Testis (tissue), 3 donors: ENCODE results near the gene PRDM15. TPM values are rescaled to one million over a fixed set of nuclear protein-coding genes. Genes with fewer than 3 reads are reported as not detected.

Source experiments
- DNase-seq: peaks from one replicate; pipeline ENCODE4 v3.0.0-alpha.2; 2019
- H3K27ac ChIP-seq, 2 donors: fragments of 200-600 bp; sonication (generic); one replicate each; pipeline ENCODE4 v1.5.1; 2019
- H3K27me3 ChIP-seq: fragments of 200-600 bp; sonication (generic); one replicate; pipeline ENCODE4 v1.5.1; 2019
- H3K36me3 ChIP-seq: fragments of 200-600 bp; sonication (generic); one replicate; pipeline ENCODE4 v1.5.1; 2017; ENCODE audit warnings: low read depth; ENCODE audit errors: missing control alignments
- H3K4me1 ChIP-seq: fragments of 200-600 bp; sonication (generic); one replicate; pipeline ENCODE4 v1.5.1; 2019
- H3K4me3 ChIP-seq, 2 donors: fragments of 200-600 bp; sonication (generic); one replicate each; pipeline ENCODE4 v1.5.1; 2017 to 2019
- H3K9me3 ChIP-seq: fragments of 200-600 bp; sonication (generic); one replicate; pipeline ENCODE4 v1.5.1; 2017
- POLR2A ChIP-seq: fragments of 450-650 bp; IDR thresholded peaks from one replicate; pipeline ENCODE4 v1.6.1; 2017; ENCODE audit warnings: antibody characterized with exemption, mild to moderate bottlenecking, moderate library complexity
- WGBS, 2 donors: methylation state at CpG; one replicate each; pipeline ENCODE4 v1.1.5; 2018; 5-methylcytosine and 5-hydroxymethylcytosine counted together
- intact Hi-C: fragments of 100-400 bp; cut with DNase I; formaldehyde crosslinking; loops from one replicate; pipeline ENCODE4 v1.15.1; 2023; ENCODE audit warnings: low total_unique reads
- polyA plus RNA-seq: library from polyadenylated mRNA; stranded (reverse); fragments of 350-450 nt; fragmentation: Illumina TruSeq; extraction: RNeasy Lipid Tissue Mini Kit (QIAGEN cat#74804); gene quantifications from one replicate; pipeline ENCODE4 v1.2.3, GENCODE V29; 2014; ENCODE audit warnings: low read depth, low replicate concordance; ENCODE audit not compliant: insufficient read depth
- total RNA-seq, 2 donors: library from RNA; depleted of rRNA; stranded (reverse); fragments of >200 nt; gene quantifications; one replicate each; pipeline ENCODE4 v1.2.3, GENCODE V29; 2016
- TF ChIP-seq, protein P1 (sequence below), 3 experiments: fragments of 450-650 bp in 2 of 3; fragments of 200-600 bp in 1 of 3; sonication (generic) in 1 of 3; IDR thresholded peaks; one replicate each; pipeline ENCODE4 v1.5.1; 2016 to 2019; ENCODE audit warnings: antibody characterized with exemption in 3 of 3, mild to moderate bottlenecking in 2 of 3, moderate library complexity in 1 of 3

PRDM15 gene
- total and polyA plus RNA-seq, 3 donors from 2014 or later, result 8.2 to 21.4 (median 18.8) TPM

DNA sequence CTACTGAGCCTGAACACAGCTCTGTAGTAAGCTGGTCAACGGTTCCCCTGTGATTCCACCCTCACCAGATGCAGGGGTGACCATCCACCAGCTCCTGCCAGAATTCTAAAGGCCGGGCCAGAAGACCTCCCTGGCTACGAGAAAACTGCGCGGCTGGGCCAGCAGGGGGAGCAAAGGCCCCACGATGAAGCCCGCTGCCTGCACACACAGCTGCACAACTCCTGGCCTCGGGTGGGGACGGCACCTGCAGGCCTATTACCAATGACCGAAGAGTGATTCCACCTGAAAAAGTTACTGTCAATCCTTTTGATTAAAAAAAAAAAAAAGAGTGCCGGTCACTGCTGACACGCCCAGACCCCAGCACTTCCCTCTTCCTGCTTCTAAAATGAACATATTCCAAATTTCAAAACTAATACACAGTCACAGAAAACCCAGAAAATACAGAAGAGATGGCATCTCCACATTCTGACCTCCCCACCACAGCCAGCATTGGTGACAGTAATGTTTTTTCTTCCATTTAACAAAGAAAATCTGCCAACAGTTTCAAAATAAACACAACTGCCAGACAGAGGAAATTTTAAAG, 62.5 kb downstream of the PRDM15 start:
- DNase-seq, result peak; percentile 67
- intact Hi-C loops, result loop anchor here (5.0 kb wide), 1 partner anchor 306 kb away; no protein-coding TSS in a partner anchor
- no peaks in the 10 kb centered on the region for H3K27me3 ChIP-seq
- H3K9me3 ChIP-seq, result no peaks in the 10 kb centered on the region
- no peaks in the 10 kb centered on the region for H3K4me1 ChIP-seq
- H3K36me3 ChIP-seq, result no peaks in the 10 kb centered on the region
- H3K4me3 ChIP-seq, result no peak overlapping the region
- TF ChIP-seq, protein P1, sequence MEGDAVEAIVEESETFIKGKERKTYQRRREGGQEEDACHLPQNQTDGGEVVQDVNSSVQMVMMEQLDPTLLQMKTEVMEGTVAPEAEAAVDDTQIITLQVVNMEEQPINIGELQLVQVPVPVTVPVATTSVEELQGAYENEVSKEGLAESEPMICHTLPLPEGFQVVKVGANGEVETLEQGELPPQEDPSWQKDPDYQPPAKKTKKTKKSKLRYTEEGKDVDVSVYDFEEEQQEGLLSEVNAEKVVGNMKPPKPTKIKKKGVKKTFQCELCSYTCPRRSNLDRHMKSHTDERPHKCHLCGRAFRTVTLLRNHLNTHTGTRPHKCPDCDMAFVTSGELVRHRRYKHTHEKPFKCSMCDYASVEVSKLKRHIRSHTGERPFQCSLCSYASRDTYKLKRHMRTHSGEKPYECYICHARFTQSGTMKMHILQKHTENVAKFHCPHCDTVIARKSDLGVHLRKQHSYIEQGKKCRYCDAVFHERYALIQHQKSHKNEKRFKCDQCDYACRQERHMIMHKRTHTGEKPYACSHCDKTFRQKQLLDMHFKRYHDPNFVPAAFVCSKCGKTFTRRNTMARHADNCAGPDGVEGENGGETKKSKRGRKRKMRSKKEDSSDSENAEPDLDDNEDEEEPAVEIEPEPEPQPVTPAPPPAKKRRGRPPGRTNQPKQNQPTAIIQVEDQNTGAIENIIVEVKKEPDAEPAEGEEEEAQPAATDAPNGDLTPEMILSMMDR (IDR thresholded peaks at IDR 0.05), result peak; percentile 56 to 76 (median 72)
- TF ChIP-seq POLR2A, result no peak
- H3K27ac ChIP-seq, result no peak overlapping the region
- 25 to 41% methylated on average over 6 to 12 of the region's 12 CpGs for WGBS, 2 donors

DNA sequence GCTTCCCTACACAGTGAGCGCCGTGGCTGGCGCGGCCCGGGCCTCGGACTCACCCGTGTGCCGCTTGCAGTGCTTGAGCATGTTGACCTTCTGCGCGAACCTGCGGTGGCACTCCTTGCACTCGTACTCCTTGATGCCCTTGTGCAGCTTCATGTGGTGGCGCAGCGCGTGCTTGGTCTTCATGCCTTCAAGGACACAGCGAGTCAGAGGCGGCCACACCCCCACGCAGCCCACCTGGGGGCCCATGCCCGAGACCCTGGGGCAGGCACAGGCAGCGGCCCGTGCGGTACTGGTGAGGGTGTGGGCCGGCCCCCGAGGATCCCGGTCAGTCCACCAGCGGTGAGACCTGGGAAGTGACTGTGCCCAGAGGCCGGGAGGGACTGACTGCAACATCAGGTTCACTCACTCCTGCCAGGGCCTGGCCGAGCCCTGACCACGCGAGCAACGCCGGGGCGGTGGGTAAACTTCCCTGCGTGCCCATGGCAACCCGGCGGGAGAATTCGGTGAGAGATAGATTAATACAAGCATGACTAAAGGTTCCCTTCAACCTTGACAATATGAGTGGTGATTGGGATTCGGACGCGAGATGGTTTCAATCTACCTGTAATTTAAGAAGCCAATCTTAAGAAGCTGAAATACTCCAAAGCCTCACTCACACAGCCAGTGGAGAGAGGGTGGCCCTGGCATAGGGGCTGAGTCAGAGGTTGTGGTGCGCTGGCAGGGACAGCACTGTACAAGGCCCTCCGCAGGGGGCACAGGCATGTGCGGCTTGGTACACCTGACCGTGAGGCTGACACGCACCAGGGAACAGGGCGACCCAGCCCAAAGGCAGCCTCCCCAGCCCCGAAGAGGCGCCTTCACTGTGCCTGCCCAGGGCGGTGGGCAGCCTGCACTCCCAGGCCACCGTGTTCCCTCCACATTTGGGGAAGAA, 63.2 kb downstream of the PRDM15 start:
- Histone ChIP-seq H3K4me3 (no peak overlapping the region), H3K27me3 (no peaks in the 10 kb centered on the region), H3K36me3 (no peaks in the 10 kb centered on the region), H3K27ac (no peak overlapping the region), H3K9me3 (no peaks in the 10 kb centered on the region), H3K4me1 (no peaks in the 10 kb centered on the region)
- no peak for DNase-seq
- no peak for TF ChIP-seq POLR2A
- TF ChIP-seq, protein P1 (IDR thresholded peaks at IDR 0.05), result no peak
- WGBS, 2 donors, result 90 to 93% methylated on average over 24 to 50 of the region's 50 CpGs
- intact Hi-C loops, result loop anchor here (5.0 kb wide), 1 partner anchor 306 kb away; no protein-coding TSS in a partner anchor

DNA sequence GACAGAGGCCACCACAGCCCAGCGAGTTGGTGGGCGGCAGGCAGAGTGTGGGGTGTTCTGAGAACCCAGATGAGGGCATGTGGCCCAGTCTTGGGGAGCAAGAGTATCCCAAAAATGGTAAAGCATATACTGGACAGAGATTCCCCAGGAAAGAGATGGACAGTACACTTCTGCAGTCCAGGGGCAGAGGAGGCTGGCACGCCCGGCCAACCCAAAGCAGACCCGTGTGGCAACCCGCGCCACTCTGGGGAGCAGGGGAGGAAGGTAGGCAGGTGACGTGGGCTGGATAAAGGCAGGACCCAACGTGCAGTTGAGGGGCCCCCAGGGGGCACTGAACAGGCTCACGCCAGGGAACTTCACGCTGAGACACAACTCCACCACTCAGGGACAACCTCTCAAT, 65.9 kb downstream of the PRDM15 start:
- Histone ChIP-seq H3K27me3 (no peaks in the 10 kb centered on the region), H3K4me1 (no peaks in the 10 kb centered on the region), H3K4me3 (no peak overlapping the region), H3K36me3 (no peaks in the 10 kb centered on the region), H3K9me3 (no peaks in the 10 kb centered on the region), H3K27ac (no peak overlapping the region)
- 91 to 93% methylated on average over 8 to 11 of the region's 11 CpGs for WGBS, 2 donors
- no peak for DNase-seq
- TF ChIP-seq POLR2A, result no peak
- TF ChIP-seq, protein P1 (IDR thresholded peaks at IDR 0.05), result no peak
- intact Hi-C loops, result no loop called here

DNA sequence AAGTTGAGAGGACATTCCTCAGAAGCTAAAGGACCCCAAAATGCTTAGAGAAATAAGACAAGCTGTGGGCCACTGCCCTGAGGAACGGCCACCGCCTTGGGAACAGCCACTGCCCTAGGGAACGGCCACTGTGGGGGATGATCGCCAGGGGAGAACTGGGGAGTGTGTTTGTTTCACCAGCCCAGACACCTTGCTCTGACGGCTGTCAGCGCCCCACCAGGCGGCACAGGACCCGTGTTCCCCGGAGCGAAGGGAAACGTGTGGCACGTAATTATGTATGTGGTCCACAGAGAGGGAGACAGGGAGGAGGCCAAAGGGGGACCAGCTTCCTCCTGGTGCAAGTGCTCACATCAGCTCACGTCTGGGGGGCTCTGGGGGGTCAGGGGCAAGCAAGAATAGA, 66.5 kb downstream of the PRDM15 start:
- H3K4me1 ChIP-seq, result no peaks in the 10 kb centered on the region
- intact Hi-C loops, result no loop called here
- no peaks in the 10 kb centered on the region for H3K36me3 ChIP-seq
- no peak for DNase-seq
- H3K27me3 ChIP-seq, result no peaks in the 10 kb centered on the region
- H3K27ac ChIP-seq, result no peak overlapping the region
- H3K4me3 ChIP-seq, result no peak overlapping the region
- 92 to 93% methylated on average over 13 of the region's 13 CpGs for WGBS, 2 donors
- TF ChIP-seq POLR2A, result no peak
- TF ChIP-seq, protein P1 (IDR thresholded peaks at IDR 0.05), result no peak
- no peaks in the 10 kb centered on the region for H3K9me3 ChIP-seq
